ENCODE results near the gene SMPD2.

Gene SMPD2

DNA sequence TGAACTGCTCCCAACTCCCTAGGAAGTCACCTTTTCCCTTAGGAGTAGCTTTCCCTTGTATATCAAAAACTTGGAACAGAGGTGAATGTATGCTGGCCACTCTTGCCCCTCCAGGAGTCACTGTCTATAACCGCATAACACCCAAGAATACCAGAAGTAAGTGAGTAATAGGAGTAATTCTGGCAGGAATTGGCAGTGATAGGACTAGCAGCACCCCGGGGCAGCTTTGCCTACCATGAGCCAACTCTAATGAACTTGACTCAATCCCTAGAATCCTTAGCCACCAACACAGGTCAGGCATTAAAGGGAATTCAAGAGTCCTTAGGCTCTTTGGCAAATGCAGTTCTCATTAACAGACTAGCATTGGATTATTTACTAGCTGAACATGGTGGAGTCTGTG, 29.5 kb upstream of the SMPD2 start:
- DNase-seq (ENCODE audit: low read depth): no peak
- H3K4me3 ChIP-seq (ENCODE audit: control insufficient read depth, low read depth, low read length): no peak overlapping the region
- TF ChIP-seq, protein P1, sequence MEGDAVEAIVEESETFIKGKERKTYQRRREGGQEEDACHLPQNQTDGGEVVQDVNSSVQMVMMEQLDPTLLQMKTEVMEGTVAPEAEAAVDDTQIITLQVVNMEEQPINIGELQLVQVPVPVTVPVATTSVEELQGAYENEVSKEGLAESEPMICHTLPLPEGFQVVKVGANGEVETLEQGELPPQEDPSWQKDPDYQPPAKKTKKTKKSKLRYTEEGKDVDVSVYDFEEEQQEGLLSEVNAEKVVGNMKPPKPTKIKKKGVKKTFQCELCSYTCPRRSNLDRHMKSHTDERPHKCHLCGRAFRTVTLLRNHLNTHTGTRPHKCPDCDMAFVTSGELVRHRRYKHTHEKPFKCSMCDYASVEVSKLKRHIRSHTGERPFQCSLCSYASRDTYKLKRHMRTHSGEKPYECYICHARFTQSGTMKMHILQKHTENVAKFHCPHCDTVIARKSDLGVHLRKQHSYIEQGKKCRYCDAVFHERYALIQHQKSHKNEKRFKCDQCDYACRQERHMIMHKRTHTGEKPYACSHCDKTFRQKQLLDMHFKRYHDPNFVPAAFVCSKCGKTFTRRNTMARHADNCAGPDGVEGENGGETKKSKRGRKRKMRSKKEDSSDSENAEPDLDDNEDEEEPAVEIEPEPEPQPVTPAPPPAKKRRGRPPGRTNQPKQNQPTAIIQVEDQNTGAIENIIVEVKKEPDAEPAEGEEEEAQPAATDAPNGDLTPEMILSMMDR (IDR thresholded peaks at IDR 0.05; ENCODE audit: control insufficient read depth, insufficient read depth, low read depth, low read length, missing control alignments): no peak

DNA sequence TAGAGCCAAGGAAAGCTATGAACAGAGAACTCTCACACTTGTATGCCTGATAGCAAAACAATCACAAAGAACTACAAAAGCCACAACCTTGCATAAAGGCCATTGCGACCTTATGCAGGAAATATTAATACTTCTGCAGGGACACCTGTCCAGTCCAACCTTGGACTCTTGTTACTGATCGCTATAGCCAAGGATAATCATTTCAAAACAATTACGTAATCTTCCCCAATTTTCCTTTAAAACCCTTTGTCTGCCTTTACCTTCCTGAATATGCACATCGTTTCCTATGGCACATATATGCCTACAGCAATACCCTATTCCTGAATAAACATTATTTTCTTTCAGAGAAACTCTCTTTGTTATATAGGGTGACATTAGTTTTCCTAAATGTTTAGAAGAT, 22.9 kb upstream of the SMPD2 start:
- no peak for DNase-seq (ENCODE audit: low read depth)
- H3K4me3 ChIP-seq (ENCODE audit: control insufficient read depth, low read depth, low read length): no peak overlapping the region
- TF ChIP-seq, protein P1 (IDR thresholded peaks at IDR 0.05; ENCODE audit: control insufficient read depth, insufficient read depth, low read depth, low read length, missing control alignments): no peak

DNA sequence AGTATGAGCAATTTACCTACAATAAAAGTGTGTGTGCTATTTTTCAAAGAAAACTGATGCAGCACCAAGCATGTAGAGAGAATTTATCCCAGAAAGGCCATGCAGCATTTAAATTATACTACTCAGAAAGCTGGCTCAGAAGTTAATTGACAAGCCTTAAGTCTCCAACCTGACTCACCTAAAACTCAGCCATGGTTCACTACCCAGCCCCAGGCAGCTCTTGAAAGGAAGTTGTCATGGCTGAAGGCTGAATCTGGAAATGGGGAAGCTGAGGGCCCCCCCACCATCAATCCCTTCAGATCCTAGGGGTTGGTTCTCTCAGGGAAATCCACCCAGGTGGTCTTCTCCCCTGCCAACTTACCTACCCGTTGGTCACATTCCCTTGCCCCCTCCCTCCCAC, 19.8 kb upstream of the SMPD2 start:
- DNase-seq (ENCODE audit: low read depth): no peak
- TF ChIP-seq, protein P1 (IDR thresholded peaks at IDR 0.05; ENCODE audit: control insufficient read depth, insufficient read depth, low read depth, low read length, missing control alignments): no peak

DNA sequence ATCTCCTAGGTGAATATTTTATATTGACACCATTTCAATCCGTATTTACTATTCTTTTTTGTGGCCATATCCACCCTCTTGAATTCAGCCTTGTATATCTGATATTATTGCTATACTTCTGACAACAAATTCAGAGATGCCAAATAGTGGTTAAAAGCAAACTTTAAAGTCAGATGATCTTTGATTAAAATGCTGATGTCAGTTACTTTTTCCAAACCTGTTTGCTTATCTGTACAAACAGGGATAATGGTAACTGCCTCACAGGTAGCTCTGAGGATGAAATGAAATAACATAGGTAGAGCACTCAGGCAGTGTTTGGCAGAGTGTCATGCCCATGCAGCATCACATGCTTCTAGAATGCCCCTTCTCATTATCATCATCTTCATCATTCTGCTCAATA, 19.3 kb upstream of the SMPD2 start:
- DNase-seq (ENCODE audit: low read depth): no peak
- no peak overlapping the region for H3K4me3 ChIP-seq (ENCODE audit: control insufficient read depth, low read depth, low read length)
- TF ChIP-seq, protein P1 (IDR thresholded peaks at IDR 0.05; ENCODE audit: control insufficient read depth, insufficient read depth, low read depth, low read length, missing control alignments): no peak

More for the DNA sequence above, 19.8 kb upstream of the SMPD2 start:
- no peak overlapping the region for H3K4me3 ChIP-seq (ENCODE audit: control insufficient read depth, low read depth, low read length)

DNA sequence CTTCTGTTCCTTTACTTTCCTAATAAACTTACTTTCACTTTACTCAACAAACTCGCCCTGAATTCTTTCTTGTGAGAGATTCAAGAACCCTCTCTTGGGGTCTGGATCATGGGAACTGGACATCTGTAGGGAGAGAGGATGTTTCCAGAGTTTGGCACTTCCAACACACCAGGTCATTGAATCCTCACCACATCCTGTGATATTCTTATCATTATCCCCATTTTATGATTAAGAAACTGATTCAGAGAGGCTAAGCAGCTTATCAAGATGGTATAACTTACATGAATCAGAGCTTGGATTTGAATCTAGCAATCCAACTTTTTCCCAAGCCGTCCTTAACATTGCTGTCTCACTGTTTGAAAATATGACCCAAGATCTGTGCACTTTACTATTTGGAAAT, 15.6 kb upstream of the SMPD2 start:
- H3K4me3 ChIP-seq (ENCODE audit: control insufficient read depth, low read depth, low read length): no peak overlapping the region
- TF ChIP-seq, protein P1 (IDR thresholded peaks at IDR 0.05; ENCODE audit: control insufficient read depth, insufficient read depth, low read depth, low read length, missing control alignments): no peak
- no peak for DNase-seq (ENCODE audit: low read depth)

DNA sequence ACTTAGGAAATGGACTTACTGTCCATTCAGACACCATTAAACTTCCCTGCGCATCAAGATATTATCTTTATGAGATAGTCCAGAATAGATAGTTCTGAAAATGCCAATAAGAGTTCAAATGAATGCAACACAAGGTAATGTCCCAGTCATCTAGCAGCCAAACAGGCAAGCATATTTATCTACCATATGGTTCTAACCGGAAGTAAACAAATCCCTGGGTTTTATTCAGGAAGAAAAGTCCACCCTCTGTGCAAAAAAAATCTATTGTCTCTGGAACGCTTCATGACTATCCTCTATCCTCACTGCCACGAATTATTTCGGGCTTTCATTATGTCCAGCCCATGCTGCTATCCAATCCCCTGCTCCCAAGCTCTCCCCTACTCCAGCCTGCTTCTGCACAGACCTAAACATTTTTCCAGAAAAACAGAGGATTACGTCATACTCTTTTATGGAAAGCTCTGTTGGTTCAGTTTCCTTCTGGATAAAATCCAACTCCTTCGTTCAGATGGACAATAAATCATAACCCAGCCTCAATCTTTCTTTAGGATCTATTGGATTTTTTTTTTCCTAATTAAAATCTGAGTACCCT, 11.5 kb upstream of the SMPD2 start:
- H3K4me3 ChIP-seq (ENCODE audit: control insufficient read depth, low read depth, low read length): no peak overlapping the region
- TF ChIP-seq, protein P1 (IDR thresholded peaks at IDR 0.05; ENCODE audit: control insufficient read depth, insufficient read depth, low read depth, low read length, missing control alignments): no peak
- peak; percentile 44 for DNase-seq (ENCODE audit: low read depth)

DNA sequence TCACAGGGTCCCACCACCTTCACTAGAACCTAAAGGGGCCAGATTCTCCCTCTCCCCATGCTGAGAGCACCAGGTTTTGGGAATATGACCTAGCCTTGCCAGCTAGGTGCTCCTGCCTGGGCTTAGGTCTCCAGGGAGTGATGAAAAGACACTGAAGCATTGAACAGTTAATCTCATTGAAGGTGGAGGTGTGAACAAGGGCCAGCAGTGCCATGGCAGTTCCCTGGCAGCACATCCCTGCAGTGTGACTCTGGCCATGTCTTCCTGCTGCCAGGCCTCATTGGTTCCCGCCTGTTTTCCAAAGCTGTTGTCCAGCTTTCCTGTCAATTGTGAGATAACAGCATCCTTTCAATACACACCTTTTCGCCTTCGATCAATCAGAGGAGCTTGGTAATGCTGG, 11.0 kb upstream of the SMPD2 start:
- no peak overlapping the region for H3K4me3 ChIP-seq (ENCODE audit: control insufficient read depth, low read depth, low read length)
- DNase-seq (ENCODE audit: low read depth): no peak
- TF ChIP-seq, protein P1 (IDR thresholded peaks at IDR 0.05; ENCODE audit: control insufficient read depth, insufficient read depth, low read depth, low read length, missing control alignments): no peak
